ENCODE results near the gene WAPL.

Gene WAPL

GRCh38 chr10:86472061-86472460, 49.5 kb downstream of the WAPL start:
- no peak for DNase-seq (ENCODE audit: low read depth, low spot score)

DNA sequence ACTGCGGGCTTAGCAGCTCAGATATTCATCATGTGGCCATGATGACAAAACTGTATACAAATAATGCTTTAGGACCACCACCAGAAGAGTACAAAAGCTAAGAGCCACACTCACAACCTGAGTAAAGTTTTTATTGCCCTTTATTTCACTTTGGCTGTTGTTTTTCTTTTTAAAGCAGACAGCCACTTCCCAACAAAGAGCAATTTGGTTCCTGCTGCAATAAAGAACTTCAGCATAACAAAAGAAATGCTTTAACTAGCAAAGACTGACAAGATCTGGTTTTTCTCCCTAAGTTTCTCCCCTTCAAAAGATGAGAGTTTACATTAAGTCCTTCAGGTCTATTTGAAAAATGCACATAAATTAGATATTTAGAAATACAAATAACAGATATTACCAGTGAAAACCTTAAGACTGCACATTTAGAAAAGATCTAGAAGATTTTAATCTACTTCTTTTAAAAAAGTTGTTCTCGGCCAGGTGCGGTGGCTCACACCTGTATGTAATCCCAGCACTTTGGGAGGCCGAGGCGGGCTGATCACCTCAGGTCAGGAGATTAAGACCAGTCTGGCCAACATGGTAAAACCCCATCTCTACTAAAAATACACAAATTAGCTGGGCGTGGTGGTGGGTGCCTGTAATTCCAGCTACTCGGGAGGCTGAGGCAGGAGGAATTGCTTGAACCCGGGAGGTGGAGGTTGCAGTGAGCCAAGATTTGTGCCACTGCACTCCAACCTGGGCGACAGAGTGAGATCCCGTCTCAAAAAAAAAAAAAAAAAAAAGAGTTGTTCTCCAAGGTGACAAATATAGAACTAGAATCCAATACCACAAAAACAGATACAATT, 59.4 kb downstream of the WAPL start:
- DNase-seq (ENCODE audit: low read depth, low spot score), result no peak

- no peak for DNase-seq (ENCODE audit: low read depth, low spot score)
These were observed 70.0 kb downstream of the WAPL start for GRCh38 chr10:86451604-86451960.

- no peak for DNase-seq (ENCODE audit: low read depth, low spot score)
These were observed 70.6 kb downstream of the WAPL start for GRCh38 chr10:86450806-86451603.

GRCh38 chr10:86449926-86450558, 71.5 kb downstream of the WAPL start:
- no peak for DNase-seq (ENCODE audit: low read depth, low spot score)

GRCh38 chr10:86447432-86447831, 74.2 kb downstream of the WAPL start:
- no peak for DNase-seq (ENCODE audit: low read depth, low spot score)

GRCh38 chr10:86446987-86447386, 74.6 kb downstream of the WAPL start:
- no peak for DNase-seq (ENCODE audit: low read depth, low spot score)

- DNase-seq (ENCODE audit: low read depth, low spot score), result no peak
These were observed 75.2 kb downstream of the WAPL start for GRCh38 chr10:86446440-86446839.

- DNase-seq (ENCODE audit: low read depth, low spot score), result no peak
These were observed 77.7 kb downstream of the WAPL start for GRCh38 chr10:86443936-86444335.

GRCh38 chr10:86443069-86443468, 78.5 kb downstream of the WAPL start:
- DNase-seq (ENCODE audit: low read depth, low spot score), result no peak

DNA sequence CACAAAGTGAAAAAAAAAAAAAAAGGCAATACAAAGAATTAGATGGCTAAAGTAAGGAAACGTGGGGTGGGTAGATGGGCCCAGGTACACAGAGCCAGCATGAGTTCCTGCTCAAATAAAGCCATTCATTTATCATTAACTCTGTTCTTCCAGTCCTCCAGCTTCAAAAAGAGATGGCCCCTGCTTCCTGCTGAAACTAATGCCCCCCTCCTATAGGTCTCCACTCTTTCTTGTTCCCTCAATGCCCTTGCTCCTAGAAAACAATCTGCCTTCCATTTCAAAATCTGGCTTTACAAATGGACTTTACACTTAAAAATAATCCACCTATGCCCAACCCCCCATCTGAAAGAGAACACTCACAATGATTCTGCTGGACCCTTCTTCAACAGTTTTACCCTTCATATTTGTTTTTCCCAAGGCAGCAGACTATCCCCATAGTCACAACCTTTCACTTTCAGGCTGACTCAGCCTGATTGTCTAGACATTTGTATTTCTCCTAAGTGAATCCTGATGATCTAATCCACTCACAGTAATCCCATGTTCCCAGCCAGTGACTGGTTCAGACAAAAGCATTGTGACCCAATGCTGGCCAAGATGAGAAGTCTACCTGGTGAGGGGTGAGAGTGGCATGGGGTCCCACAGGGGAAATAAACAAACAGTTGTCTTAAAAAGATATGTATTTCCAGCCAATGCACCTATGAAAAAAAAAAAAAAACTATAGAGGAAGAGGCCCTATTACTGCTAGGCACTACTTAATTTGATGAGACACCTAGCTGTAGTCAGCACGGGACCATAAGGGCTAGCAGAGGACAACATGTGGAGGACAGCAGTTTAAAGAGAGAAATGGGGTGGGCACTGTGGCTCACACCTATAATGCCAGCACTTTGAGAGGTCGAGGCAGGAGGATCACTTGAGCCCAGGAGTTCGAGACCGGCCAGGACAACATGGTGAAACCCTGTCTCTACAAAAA, 80.4 kb downstream of the WAPL start:
- no peak for DNase-seq (ENCODE audit: low read depth, low spot score)

DNA sequence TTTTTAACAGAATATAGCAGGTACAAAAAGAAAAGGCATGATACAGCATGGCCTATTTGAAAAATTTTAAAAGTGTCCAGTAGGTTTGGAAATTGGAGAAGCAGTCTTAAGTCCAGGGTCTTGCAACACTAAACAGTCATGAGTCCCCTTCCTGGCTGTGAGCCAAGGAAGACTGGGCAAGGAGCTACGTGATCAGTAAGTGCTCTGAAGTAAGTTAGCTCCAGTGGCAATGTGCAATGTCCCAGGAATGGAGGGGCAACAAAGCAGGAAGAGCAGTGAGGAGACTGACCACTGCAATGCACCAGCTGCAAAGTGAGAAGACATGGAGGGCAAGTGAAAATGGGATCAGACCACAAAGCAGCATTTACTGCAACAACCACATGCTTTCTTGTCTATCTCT, 82.0 kb downstream of the WAPL start:
- DNase-seq (ENCODE audit: low read depth, low spot score), result no peak

- no peak for DNase-seq (ENCODE audit: low read depth, low spot score)
These were observed 83.4 kb downstream of the WAPL start for GRCh38 chr10:86438091-86438749.

GRCh38 chr10:86437447-86437846, 84.1 kb downstream of the WAPL start:
- DNase-seq (ENCODE audit: low read depth, low spot score), result no peak

DNA sequence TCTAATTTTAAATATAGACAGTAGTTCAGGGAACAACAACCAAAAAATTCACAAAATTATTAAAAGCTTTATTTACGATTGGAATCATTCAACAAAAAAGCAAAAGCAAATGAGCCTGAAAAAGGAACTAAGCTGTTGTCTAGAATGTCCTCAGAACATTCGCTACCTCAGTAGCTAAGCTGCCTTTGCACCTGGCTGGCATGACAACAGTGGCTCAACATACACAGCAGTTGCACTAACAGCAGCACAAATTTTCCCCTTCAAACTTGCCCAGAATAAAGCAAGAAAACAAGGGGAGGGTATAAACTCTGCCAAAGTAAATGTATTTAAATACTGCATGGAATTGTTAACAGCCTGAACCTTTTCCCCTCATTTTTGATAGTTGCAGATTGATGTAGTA, 84.6 kb downstream of the WAPL start:
- DNase-seq (ENCODE audit: low read depth, low spot score), result no peak

DNA sequence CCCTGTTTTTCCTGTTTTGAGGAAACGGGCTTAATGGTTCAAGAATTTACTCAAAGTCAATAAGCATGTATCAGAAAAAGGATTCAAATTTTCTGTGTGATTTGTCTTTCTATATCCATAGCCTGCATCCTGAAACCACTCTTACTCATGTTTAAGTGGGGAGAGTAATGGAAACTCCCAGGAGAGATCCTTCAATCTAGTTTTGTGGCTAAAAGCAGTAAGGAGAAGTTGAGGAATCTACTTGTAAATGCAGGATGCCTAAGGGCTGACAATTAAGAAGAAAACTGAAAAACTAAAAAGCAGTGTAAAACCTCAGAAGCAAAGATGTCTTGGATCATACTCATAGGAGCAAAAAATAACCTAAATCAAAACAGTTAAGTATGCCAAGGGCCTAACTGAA, 86.9 kb downstream of the WAPL start:
- no peak for DNase-seq (ENCODE audit: low read depth, low spot score)

DNA sequence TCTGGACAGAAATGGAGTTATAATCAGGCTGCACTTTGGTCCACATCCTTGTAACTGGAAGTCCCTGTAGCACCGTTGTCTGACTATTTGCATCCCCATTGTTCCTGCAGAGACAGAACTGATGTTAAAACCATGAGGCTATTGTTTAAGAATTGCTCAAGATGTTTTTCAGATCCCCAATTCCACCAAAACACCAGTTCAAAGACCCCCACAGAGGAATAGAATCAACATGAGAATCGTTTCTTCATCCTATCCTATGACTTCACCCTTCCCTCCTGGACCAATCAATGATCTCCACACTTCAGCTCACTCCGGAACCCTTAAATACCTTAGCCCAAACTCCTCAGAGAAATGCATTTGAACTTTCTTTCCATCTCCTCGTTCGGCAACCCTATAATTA, 97.9 kb downstream of the WAPL start:
- no peak for DNase-seq (ENCODE audit: low read depth, low spot score)

GRCh38 chr10:86419101-86419500, 102.5 kb downstream of the WAPL start:
- no peak for DNase-seq (ENCODE audit: low read depth, low spot score)

GRCh38 chr10:86415583-86415982, 106.0 kb downstream of the WAPL start:
- no peak for DNase-seq (ENCODE audit: low read depth, low spot score)

DNA sequence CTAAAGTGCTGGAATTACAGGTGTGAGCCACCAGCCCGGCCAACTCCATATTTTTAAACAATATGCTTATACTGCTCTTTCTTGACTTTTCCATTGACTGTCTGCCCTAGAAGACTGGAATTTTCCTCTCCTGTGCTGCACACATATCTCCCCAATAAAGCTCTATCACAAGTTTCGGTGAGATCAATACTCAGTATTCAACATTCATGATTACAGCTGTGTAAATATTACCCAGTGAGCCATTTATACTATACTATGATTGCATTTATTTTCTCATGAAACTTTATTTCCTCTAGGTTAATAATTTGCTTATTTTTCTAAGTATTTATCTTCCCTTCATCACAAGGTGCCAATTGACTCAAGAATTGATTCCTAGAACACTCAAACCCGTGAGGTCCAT, 106.5 kb downstream of the WAPL start:
- DNase-seq (ENCODE audit: low read depth, low spot score), result no peak
